Suprapubic skin (tissue), 4 donors: ENCODE results near the gene HSPA12B.

Experiments used
- EP300 ChIP-seq: sonication (generic); formaldehyde crosslinking; IDR thresholded peaks from one replicate; pipeline ENCODE4 v1.6.1; 2017; ENCODE audit warnings: antibody characterized with exemption
- POLR2A ChIP-seq, 2 donors: fragments of 450-650 bp; IDR thresholded peaks; one replicate each; pipeline ENCODE4 v1.6.1; 2017; ENCODE audit warnings: antibody characterized with exemption in 2 of 2, mild to moderate bottlenecking in 2 of 2, moderate library complexity in 2 of 2
- POLR2AphosphoS5 ChIP-seq, 3 donors: sonication (generic); formaldehyde crosslinking; IDR thresholded peaks; one replicate each; pipeline ENCODE4 v1.6.1; 2017; ENCODE audit warnings: antibody characterized with exemption in 3 of 3
- TF ChIP-seq, protein P1 (sequence below), 2 donors: fragments of 200-600 bp in 1 of 2; fragments of 450-650 bp in 1 of 2; sonication (generic) in 1 of 2; IDR thresholded peaks; one replicate each; pipeline ENCODE4 v1.5.1; 2016 to 2019; ENCODE audit warnings: antibody characterized with exemption in 2 of 2, mild to moderate bottlenecking in 1 of 2, moderate library complexity in 1 of 2

DNA sequence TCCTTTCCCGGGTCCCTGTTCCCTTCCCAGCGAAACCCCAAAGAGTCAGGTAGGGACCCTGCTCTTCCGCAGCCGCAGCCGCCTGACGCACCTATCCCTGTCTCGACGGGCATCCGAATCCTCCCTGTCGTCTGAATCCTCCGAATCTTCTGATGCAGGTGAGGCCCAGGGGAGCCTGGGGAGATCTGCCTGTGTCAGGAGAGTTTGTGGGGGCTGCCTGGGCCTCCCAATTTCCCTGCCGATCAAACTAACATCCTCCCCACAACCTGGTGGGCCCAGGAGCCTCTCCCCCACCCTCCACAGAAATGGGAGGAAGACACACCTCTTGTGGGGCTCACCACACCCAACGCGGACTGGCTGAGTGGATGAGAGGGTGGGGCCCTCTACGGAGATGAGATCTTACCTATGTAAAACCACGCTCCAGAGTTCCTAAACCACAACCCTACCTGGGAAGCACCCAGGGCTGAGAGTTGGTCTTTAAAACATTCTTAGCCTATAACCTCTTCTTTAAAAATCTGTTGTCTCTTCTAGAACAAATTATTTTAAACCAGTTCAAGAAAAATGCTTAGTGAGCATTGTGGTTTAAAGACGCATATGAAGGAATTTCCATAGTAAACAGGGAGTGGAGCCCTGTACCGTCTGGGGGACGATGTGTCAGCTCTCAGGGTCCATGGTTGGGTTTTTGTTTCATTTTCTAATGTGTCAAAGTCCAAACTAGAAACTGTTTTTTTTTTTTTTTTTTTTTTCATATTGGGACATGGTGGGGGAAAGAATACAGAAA lies 65.3 kb downstream of the HSPA12B start:
- TF ChIP-seq EP300 = no peak
- TF ChIP-seq POLR2A (IDR thresholded peaks at IDR 0.05) = no peak
- TF ChIP-seq, protein P1, sequence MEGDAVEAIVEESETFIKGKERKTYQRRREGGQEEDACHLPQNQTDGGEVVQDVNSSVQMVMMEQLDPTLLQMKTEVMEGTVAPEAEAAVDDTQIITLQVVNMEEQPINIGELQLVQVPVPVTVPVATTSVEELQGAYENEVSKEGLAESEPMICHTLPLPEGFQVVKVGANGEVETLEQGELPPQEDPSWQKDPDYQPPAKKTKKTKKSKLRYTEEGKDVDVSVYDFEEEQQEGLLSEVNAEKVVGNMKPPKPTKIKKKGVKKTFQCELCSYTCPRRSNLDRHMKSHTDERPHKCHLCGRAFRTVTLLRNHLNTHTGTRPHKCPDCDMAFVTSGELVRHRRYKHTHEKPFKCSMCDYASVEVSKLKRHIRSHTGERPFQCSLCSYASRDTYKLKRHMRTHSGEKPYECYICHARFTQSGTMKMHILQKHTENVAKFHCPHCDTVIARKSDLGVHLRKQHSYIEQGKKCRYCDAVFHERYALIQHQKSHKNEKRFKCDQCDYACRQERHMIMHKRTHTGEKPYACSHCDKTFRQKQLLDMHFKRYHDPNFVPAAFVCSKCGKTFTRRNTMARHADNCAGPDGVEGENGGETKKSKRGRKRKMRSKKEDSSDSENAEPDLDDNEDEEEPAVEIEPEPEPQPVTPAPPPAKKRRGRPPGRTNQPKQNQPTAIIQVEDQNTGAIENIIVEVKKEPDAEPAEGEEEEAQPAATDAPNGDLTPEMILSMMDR (IDR thresholded peaks at IDR 0.05) = no peak
- TF ChIP-seq POLR2AphosphoS5 (IDR thresholded peaks at IDR 0.05) = no peak
